ENCODE results near the gene PPP1R14B.

PPP1R14B gene

DNA sequence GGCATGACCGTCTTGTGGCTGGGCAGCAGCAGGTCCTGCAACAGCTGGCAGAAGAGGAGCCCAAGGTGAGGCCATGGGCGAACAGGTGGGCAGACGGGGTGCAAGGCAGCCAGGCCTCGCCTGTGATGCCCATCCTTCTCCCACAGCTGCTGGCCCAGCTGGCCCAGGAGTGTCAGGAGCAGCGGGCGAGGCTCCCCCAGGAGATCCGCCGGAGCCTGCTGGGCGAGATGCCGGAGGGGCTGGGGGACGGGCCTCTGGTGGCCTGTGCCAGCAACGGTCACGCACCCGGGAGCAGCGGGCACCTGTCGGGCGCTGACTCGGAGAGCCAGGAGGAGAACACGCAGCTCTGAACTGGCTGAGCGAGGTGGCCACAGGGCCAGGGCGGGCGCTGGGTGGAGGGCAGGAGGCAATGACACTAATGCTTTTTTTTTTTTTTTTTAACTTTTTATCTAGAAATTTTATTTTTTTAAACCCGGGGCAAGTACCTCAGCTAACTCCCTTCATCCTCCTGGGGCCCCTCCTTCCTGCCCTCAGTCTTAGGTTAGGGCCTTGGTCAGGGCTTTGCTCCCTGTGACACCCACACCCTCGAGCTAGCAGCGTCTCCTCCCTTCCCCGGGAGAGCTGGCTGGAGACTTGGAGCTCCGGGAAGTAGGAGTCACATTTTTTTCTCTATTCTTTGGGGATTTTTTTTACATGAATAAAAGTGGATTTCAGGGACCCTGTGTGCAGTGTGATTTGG lies 20.6 kb upstream of the PPP1R14B start:
- DNase-seq (ENCODE audit: low spot score) (no peak), ATAC-seq (ENCODE audit: low read depth) (no peak)
- TF ChIP-seq CTCF (IDR thresholded peaks at IDR 0.05; ENCODE audit: poor library complexity, severe bottlenecking): no peak
- Histone ChIP-seq H3K27ac (ENCODE audit: poor library complexity, severe bottlenecking) (peak overlapping the region; percentile 92), H3K27me3 (ENCODE audit: insufficient read depth, poor library complexity, severe bottlenecking) (no peaks in the 10 kb centered on the region), H3K36me3 (ENCODE audit: low read depth) (peaks cover 38% of the 10 kb centered on the region), H3K4me3 (ENCODE audit: severe bottlenecking) (no peak overlapping the region), H3K4me1 (ENCODE audit: insufficient read depth, poor library complexity, severe bottlenecking) (peaks cover 27% of the 10 kb centered on the region), H3K9me3 (ENCODE audit: severe bottlenecking) (no peaks in the 10 kb centered on the region)

DNA sequence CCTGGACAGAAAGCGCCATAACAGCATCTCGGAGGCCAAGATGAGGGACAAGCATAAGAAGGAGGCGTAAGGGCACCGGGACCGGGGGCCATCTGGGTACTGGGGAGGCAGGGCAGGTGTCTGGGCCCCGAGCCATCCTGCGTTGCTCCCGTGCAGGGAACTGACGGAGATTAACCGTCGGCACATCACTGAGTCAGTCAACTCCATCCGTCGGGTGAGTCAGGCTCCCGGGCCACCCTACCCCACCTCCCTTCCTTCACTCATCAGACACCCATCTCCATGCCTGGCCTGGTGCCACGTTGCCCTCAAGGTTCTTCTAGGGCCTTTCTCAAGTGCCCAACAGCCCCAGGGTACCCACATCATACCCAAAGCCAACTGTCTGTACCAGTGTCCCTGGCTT lies 19.6 kb upstream of the PPP1R14B start:
- ATAC-seq (ENCODE audit: low read depth): no peak
- Histone ChIP-seq H3K4me1 (ENCODE audit: insufficient read depth, poor library complexity, severe bottlenecking) (peaks cover 24% of the 10 kb centered on the region), H3K27ac (ENCODE audit: poor library complexity, severe bottlenecking) (peak overlapping the region; percentile 92), H3K27me3 (ENCODE audit: insufficient read depth, poor library complexity, severe bottlenecking) (no peaks in the 10 kb centered on the region), H3K36me3 (ENCODE audit: low read depth) (peaks cover 44% of the 10 kb centered on the region), H3K9me3 (ENCODE audit: severe bottlenecking) (no peaks in the 10 kb centered on the region), H3K4me3 (ENCODE audit: severe bottlenecking) (no peak overlapping the region)
- no peak for TF ChIP-seq CTCF (IDR thresholded peaks at IDR 0.05; ENCODE audit: poor library complexity, severe bottlenecking)
- no peak for DNase-seq (ENCODE audit: low spot score)

GRCh38 chr11:64265176-64266160 lies 18.7 kb upstream of the PPP1R14B start:
- no peaks in the 10 kb centered on the region for H3K9me3 ChIP-seq (ENCODE audit: severe bottlenecking)
- ATAC-seq (ENCODE audit: low read depth) (no peak), DNase-seq (ENCODE audit: low spot score) (no peak)
- no peak for TF ChIP-seq CTCF (IDR thresholded peaks at IDR 0.05; ENCODE audit: poor library complexity, severe bottlenecking)
- H3K27me3 ChIP-seq (ENCODE audit: insufficient read depth, poor library complexity, severe bottlenecking): no peaks in the 10 kb centered on the region
- no peak overlapping the region for H3K4me3 ChIP-seq (ENCODE audit: severe bottlenecking)
- peaks cover 44% of the 10 kb centered on the region for H3K36me3 ChIP-seq (ENCODE audit: low read depth)
- peaks cover 24% of the 10 kb centered on the region for H3K4me1 ChIP-seq (ENCODE audit: insufficient read depth, poor library complexity, severe bottlenecking)
- H3K27ac ChIP-seq (ENCODE audit: poor library complexity, severe bottlenecking): no peak overlapping the region

- DNase-seq (ENCODE audit: low spot score): no peak
- Histone ChIP-seq H3K4me1 (ENCODE audit: insufficient read depth, poor library complexity, severe bottlenecking) (peaks cover 24% of the 10 kb centered on the region), H3K27ac (ENCODE audit: poor library complexity, severe bottlenecking) (no peak overlapping the region), H3K4me3 (ENCODE audit: severe bottlenecking) (no peak overlapping the region), H3K9me3 (ENCODE audit: severe bottlenecking) (no peaks in the 10 kb centered on the region), H3K36me3 (ENCODE audit: low read depth) (peaks cover 54% of the 10 kb centered on the region), H3K27me3 (ENCODE audit: insufficient read depth, poor library complexity, severe bottlenecking) (no peaks in the 10 kb centered on the region)
- no peak for ATAC-seq (ENCODE audit: low read depth)
- TF ChIP-seq CTCF (IDR thresholded peaks at IDR 0.05; ENCODE audit: poor library complexity, severe bottlenecking): no peak
These were observed 17.7 kb upstream of the PPP1R14B start for GRCh38 chr11:64264371-64264852.
